Gastroesophageal sphincter (tissue), 3 donors: Measurements from ENCODE around the gene HS1BP3.

Source experiments
- EP300 ChIP-seq: sonication (generic); formaldehyde crosslinking; IDR thresholded peaks from one replicate; pipeline ENCODE4 v1.6.1; 2017; ENCODE audit warnings: antibody characterized with exemption, mild to moderate bottlenecking
- POLR2A ChIP-seq, 2 donors: fragments of 450-650 bp; IDR thresholded peaks; one replicate each; pipeline ENCODE4 v1.6.1; 2017; ENCODE audit warnings: antibody characterized with exemption in 2 of 2, mild to moderate bottlenecking in 2 of 2, moderate library complexity in 1 of 2
- POLR2AphosphoS5 ChIP-seq: sonication (generic); formaldehyde crosslinking; IDR thresholded peaks from one replicate; pipeline ENCODE4 v1.6.1; 2017; ENCODE audit warnings: antibody characterized with exemption
- TF ChIP-seq, protein P1 (sequence below), 4 experiments: fragments of 200-600 bp in 2 of 4; fragments of 450-650 bp in 2 of 4; sonication (generic) in 1 of 4; IDR thresholded peaks; one replicate each; pipeline ENCODE4 v1.5.1; 2017 to 2019; ENCODE audit warnings: antibody characterized with exemption in 4 of 4, mild to moderate bottlenecking in 2 of 4, moderate library complexity in 2 of 4

DNA sequence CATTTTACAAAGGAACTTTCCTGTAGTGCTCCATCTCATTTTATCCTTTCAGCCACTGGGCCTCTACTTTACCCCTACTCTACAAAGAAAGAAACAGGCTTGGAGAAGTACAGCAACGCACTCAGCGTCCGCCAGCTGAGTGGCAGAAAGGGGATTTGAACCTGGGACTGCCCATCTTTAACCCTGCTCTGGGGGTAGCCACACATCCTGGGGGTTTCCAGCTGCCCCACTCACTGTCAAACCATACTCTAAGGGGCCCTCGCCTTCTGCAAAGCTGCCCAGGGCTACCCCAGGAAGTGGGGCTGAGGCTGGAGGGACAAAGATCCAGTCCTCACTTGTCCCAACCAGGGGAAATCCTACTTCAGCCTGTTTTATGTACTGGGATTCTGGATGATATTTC is 17.9 kb downstream of the HS1BP3 start:
- TF ChIP-seq POLR2AphosphoS5 = no peak
- TF ChIP-seq, protein P1, sequence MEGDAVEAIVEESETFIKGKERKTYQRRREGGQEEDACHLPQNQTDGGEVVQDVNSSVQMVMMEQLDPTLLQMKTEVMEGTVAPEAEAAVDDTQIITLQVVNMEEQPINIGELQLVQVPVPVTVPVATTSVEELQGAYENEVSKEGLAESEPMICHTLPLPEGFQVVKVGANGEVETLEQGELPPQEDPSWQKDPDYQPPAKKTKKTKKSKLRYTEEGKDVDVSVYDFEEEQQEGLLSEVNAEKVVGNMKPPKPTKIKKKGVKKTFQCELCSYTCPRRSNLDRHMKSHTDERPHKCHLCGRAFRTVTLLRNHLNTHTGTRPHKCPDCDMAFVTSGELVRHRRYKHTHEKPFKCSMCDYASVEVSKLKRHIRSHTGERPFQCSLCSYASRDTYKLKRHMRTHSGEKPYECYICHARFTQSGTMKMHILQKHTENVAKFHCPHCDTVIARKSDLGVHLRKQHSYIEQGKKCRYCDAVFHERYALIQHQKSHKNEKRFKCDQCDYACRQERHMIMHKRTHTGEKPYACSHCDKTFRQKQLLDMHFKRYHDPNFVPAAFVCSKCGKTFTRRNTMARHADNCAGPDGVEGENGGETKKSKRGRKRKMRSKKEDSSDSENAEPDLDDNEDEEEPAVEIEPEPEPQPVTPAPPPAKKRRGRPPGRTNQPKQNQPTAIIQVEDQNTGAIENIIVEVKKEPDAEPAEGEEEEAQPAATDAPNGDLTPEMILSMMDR (IDR thresholded peaks at IDR 0.05) = no peak
- no peak for TF ChIP-seq EP300
- no peak for TF ChIP-seq POLR2A (IDR thresholded peaks at IDR 0.05)
